Osteoblast (primary cell): ENCODE measurements around the gene HEBP1. TPM values are rescaled to one million over a fixed set of nuclear protein-coding genes. Genes with fewer than 3 reads are reported as not detected.
"Not testable (repeated sequence)": the region's sequence is repeated elsewhere in the genome, so short reads cannot be mapped to it uniquely, and the experiment has no call there.

Source experiments
- DNase-seq: peaks from one replicate; pipeline ENCODE4 v3.0.0; 2011; ENCODE audit warnings: low spot score, mixed read lengths; ENCODE audit not compliant: insufficient read length; ENCODE audit errors: missing footprints
- H2AFZ ChIP-seq: 2 replicates; pipeline ENCODE4 v1.6.0; 2011; ENCODE audit warnings: mild to moderate bottlenecking, low read length
- H3K27ac ChIP-seq: 2 replicates; pipeline ENCODE4 v1.5.1; 2011; ENCODE audit warnings: mild to moderate bottlenecking, low read depth, low read length, moderate library complexity
- H3K27me3 ChIP-seq: 2 replicates; pipeline ENCODE4 v1.6.0; 2012; ENCODE audit warnings: mild to moderate bottlenecking, control low read depth, inconsistent platforms, low read length, moderate library complexity; ENCODE audit not compliant: insufficient read depth
- H3K36me3 ChIP-seq: 2 replicates; pipeline ENCODE4 v1.5.1; 2011; ENCODE audit warnings: mild to moderate bottlenecking, low read length, control low read depth, moderate library complexity; ENCODE audit not compliant: insufficient read depth
- H3K4me1 ChIP-seq: 2 replicates; pipeline ENCODE4 v1.5.1; 2011; ENCODE audit warnings: mild to moderate bottlenecking, low read length, control low read depth, moderate library complexity; ENCODE audit not compliant: insufficient read depth
- H3K4me2 ChIP-seq: 2 replicates; pipeline ENCODE4 v1.6.0; 2011; ENCODE audit warnings: mild to moderate bottlenecking, low read length; ENCODE audit not compliant: insufficient read depth
- H3K4me3 ChIP-seq: fragments of 200-600 bp; sonication (generic); 3 replicates; pipeline ENCODE4 v1.5.1; 2012; ENCODE audit warnings: mild to moderate bottlenecking, low read length, inconsistent platforms; ENCODE audit not compliant: insufficient read depth
- H3K79me2 ChIP-seq: 2 replicates; pipeline ENCODE4 v1.6.0; 2012; ENCODE audit warnings: mild to moderate bottlenecking, low read length, control low read depth, inconsistent platforms; ENCODE audit not compliant: insufficient read depth
- H3K9me3 ChIP-seq: 2 replicates; pipeline ENCODE4 v1.5.1; 2011; ENCODE audit warnings: low read depth, low read length, control low read depth
- H4K20me1 ChIP-seq: 2 replicates; pipeline ENCODE4 v1.6.0; 2012; ENCODE audit warnings: mild to moderate bottlenecking, low read length, control low read depth; ENCODE audit not compliant: insufficient read depth
- total RNA-seq: library from RNA; depleted of rRNA; stranded (reverse); fragments of >200 nt; gene quantifications from 2 replicates; pipeline ENCODE4 v1.2.3, GENCODE V29; 2012
- TF ChIP-seq, protein P1 (sequence below): IDR thresholded peaks from 2 replicates; pipeline ENCODE4 v1.5.1; 2011; ENCODE audit warnings: mild to moderate bottlenecking, low read depth, low read length, moderate library complexity; ENCODE audit errors: extremely low read depth

HEBP1 gene
- total RNA-seq, 1 donor = 16.6 TPM

DNA sequence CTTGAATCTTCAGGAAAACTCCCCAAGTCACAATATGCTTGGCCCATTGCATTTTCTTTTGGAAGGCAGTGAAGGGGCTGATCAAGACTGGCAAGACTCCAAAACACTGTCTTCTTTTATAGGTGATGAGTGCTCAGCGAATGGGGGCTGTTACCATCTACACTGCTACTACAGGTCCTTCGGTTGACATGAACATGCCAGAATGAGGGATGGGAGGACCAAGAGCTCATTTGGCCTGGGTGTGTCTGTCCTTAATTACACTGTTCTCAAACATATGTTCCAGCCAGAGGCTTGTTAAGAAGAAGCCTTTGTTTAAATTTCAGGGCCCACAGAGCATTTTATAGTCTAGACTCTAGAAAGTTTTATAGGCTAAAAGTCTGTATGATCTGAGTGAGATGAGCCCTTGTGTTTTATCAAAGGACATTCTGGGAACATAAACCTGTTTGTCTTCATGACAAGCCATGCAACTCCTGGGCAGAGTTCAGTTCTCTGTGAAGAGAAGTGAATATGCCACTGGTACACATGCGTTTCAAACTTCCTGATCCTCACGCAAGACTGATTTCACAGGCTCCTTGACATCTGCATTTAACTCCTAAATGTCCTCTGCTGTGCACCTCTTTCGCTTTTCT lies 39.4 kb upstream of the HEBP1 start:
- DNase-seq = no peak
- no peaks in the 10 kb centered on the region for H3K27me3 ChIP-seq
- H3K27ac ChIP-seq = peak overlapping the region; percentile 54
- H3K9me3 ChIP-seq = no peaks in the 10 kb centered on the region
- TF ChIP-seq, protein P1, sequence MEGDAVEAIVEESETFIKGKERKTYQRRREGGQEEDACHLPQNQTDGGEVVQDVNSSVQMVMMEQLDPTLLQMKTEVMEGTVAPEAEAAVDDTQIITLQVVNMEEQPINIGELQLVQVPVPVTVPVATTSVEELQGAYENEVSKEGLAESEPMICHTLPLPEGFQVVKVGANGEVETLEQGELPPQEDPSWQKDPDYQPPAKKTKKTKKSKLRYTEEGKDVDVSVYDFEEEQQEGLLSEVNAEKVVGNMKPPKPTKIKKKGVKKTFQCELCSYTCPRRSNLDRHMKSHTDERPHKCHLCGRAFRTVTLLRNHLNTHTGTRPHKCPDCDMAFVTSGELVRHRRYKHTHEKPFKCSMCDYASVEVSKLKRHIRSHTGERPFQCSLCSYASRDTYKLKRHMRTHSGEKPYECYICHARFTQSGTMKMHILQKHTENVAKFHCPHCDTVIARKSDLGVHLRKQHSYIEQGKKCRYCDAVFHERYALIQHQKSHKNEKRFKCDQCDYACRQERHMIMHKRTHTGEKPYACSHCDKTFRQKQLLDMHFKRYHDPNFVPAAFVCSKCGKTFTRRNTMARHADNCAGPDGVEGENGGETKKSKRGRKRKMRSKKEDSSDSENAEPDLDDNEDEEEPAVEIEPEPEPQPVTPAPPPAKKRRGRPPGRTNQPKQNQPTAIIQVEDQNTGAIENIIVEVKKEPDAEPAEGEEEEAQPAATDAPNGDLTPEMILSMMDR = no peak
- no peaks in the 10 kb centered on the region for H4K20me1 ChIP-seq
- no peaks in the 10 kb centered on the region for H3K79me2 ChIP-seq
- H3K4me3 ChIP-seq = no peak overlapping the region
- H3K36me3 ChIP-seq = no peaks in the 10 kb centered on the region
- H2AFZ ChIP-seq = no peak overlapping the region
- peaks cover 16% of the 10 kb centered on the region for H3K4me1 ChIP-seq
- no peak overlapping the region for H3K4me2 ChIP-seq

DNA sequence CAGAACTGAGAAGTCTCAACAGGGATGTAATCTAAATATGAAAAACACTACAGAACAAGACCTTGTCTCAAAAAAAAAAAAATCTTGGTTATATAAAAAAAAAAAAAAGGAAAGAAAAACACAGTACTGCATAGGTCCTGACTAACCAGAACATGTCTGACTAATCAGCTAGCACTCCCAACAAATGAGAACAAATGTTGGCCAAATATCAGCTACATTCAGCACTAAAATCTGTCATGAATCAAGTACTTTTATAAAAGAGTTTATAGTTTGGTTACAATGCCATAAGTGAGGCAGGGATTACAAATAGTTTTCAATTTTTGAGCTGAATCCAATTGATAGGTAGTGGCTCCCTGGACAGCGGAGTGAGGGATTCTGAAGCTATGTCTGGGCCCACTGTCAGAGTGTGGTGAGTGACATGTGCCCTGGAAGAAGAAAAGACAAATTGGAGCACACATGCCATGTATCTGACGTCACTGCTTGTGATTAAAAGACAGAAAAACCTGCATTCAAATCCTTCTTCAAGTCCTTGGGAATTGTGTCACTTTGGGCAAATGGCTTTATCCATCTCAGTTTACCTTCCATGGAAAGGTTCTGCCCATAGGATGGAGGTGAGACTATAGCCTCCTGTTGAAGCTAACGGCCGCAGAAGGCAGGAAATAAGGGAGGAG lies 38.6 kb upstream of the HEBP1 start:
- H3K36me3 ChIP-seq = no peaks in the 10 kb centered on the region
- H2AFZ ChIP-seq = no peak overlapping the region
- no peaks in the 10 kb centered on the region for H3K27me3 ChIP-seq
- DNase-seq = peak; percentile 95
- H3K27ac ChIP-seq = peak overlapping the region; percentile 54
- H3K4me3 ChIP-seq = no peak overlapping the region
- H3K9me3 ChIP-seq = no peaks in the 10 kb centered on the region
- H3K4me1 ChIP-seq = peaks cover 11% of the 10 kb centered on the region
- H3K4me2 ChIP-seq = peak overlapping the region; percentile 50
- no peaks in the 10 kb centered on the region for H4K20me1 ChIP-seq
- TF ChIP-seq, protein P1 = no peak
- H3K79me2 ChIP-seq = no peaks in the 10 kb centered on the region

DNA sequence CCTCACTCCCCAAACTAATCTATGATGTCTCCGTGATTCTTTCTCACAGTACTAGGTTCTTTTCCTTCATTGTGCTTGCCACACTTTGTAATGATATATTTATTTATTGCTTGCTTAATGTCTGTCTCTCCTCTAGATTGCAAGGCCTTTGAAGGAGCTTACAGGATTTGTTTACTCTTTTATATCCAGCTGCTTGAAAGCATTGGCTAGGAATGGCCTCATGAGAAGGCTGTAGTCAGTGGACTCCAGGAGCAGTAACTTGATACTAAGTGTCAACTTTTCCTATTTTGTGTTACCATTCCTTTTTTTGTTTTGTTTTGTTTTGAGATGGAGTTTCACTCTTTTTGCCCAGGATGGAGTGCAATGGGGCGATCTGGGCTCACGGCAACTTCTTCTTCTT lies 36.8 kb upstream of the HEBP1 start:
- DNase-seq = no peak

DNA sequence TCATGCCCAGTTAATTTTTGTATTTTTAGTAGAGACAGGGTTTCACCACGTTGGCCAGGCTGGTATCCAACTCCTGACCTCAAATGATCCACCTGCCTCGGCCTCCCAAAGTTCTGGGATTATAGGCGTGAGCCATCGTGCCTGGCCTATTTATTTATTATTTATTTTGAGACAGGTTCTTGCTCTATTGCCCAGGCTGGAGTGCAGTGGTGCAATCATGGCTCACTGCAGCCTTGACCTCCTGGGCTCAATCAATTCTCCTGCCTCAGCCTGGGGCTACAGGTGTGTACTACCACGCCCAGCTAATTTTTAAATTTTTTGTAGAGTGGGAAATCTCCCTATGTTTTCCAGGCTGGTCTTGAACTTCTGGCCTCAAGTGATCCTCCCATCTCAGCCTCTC lies 35.3 kb upstream of the HEBP1 start:
- H3K27ac ChIP-seq, H4K20me1 ChIP-seq, H3K27me3 ChIP-seq, H3K4me2 ChIP-seq, H3K9me3 ChIP-seq, H2AFZ ChIP-seq, H3K36me3 ChIP-seq, DNase-seq, H3K79me2 ChIP-seq, H3K4me3 ChIP-seq: not testable (repeated sequence)
- peaks cover 15% of the 10 kb centered on the region for H3K4me1 ChIP-seq

More for the DNA sequence above, 36.8 kb upstream of the HEBP1 start:
- H4K20me1 ChIP-seq = no peaks in the 10 kb centered on the region
- no peaks in the 10 kb centered on the region for H3K9me3 ChIP-seq
- no peaks in the 10 kb centered on the region for H3K79me2 ChIP-seq
- H3K4me1 ChIP-seq = peaks cover 15% of the 10 kb centered on the region
- TF ChIP-seq, protein P1 = no peak
- H3K36me3 ChIP-seq = no peaks in the 10 kb centered on the region
- H3K27ac ChIP-seq = no peak overlapping the region
- no peaks in the 10 kb centered on the region for H3K27me3 ChIP-seq
- no peak overlapping the region for H3K4me2 ChIP-seq
- no peak overlapping the region for H2AFZ ChIP-seq
- no peak overlapping the region for H3K4me3 ChIP-seq
